Kidney (tissue), 14 donors: ENCODE data around the gene CFAP43. TPM values are rescaled to one million over a fixed set of nuclear protein-coding genes. Genes with fewer than 3 reads are reported as not detected.
A peak's percentile ranks its signal among the peaks of the same experiment; 100 is the strongest.

Experiments
- DNase-seq, 5 donors: peaks; one replicate each; pipeline ENCODE4 v3.0.0-alpha.2; 2013 to 2020
- FAIRE-seq: peaks from 2 replicates; lab custom pipeline; 2012; peaks lifted over from hg19 to GRCh38; lab: Jason Lieb, UNC
- H3K27ac ChIP-seq, 2 donors: one replicate each; pipeline ENCODE4 v1.7.0; 2013; ENCODE audit warnings: low read depth in 2 of 2, low read length in 2 of 2, inconsistent platforms in 1 of 2
- H3K27me3 ChIP-seq: one replicate; pipeline ENCODE4 v1.7.1; 2013; ENCODE audit warnings: low read length, inconsistent platforms; ENCODE audit not compliant: control insufficient read depth, insufficient read depth
- H3K36me3 ChIP-seq, 3 donors: one replicate each; pipeline versions ENCODE4 v1.7.0 to v1.7.1; 2013; ENCODE audit warnings: low read length in 3 of 3, control low read depth in 1 of 3, inconsistent platforms in 1 of 3; ENCODE audit not compliant: insufficient read depth in 3 of 3, control insufficient read depth in 2 of 3
- H3K4me1 ChIP-seq, 3 donors: one replicate each; pipeline versions ENCODE4 v1.7.0 to v1.7.1; 2013; ENCODE audit warnings: low read length in 3 of 3, inconsistent platforms in 1 of 3, low read depth in 1 of 3; ENCODE audit not compliant: control insufficient read depth in 2 of 3, insufficient read depth in 2 of 3
- H3K4me3 ChIP-seq, 3 donors: one replicate each; pipeline versions ENCODE4 v1.7.0 to v1.8.1; 2013; ENCODE audit warnings: low read length in 3 of 3, control low read depth in 1 of 3, inconsistent platforms in 1 of 3
- H3K9ac ChIP-seq, 3 donors: one replicate each; pipeline versions ENCODE4 v1.7.0 to v1.7.1; 2013; ENCODE audit warnings: low read length in 3 of 3, control low read depth in 1 of 3, inconsistent platforms in 1 of 3
- H3K9me3 ChIP-seq, 3 donors: one replicate each; pipeline versions ENCODE4 v1.7.0 to v1.7.1; 2013; ENCODE audit warnings: low read length in 3 of 3, control low read depth in 1 of 3, inconsistent platforms in 1 of 3; ENCODE audit not compliant: control insufficient read depth in 2 of 3, insufficient read depth in 1 of 3
- intact Hi-C: fragments of 100-400 bp; cut with DNase I; formaldehyde crosslinking; loops from one replicate; pipeline ENCODE4 v1.11.1; 2022
- polyA plus RNA-seq: library from polyadenylated mRNA; stranded (reverse); fragments of 350-450 nt; fragmentation: Illumina TruSeq; extraction: RNeasy Lipid Tissue Mini Kit (QIAGEN cat#74804); gene quantifications from one replicate; pipeline ENCODE4 v1.2.3, GENCODE V29; 2014; ENCODE audit warnings: low read depth, low replicate concordance; ENCODE audit not compliant: insufficient read depth
- total RNA-seq: library from RNA; stranded (reverse); fragmentation: NEBNext Ultra II Directional; extraction: Animal tissue kit (Norgen Biotek cat#: 25700); gene quantifications from one replicate; pipeline ENCODE4 v1.2.1, GENCODE V29; 2021
- TF ChIP-seq, protein P1 (sequence below): IDR thresholded peaks from 3 replicates; pipeline ENCODE4 v1.5.1; 2012; ENCODE audit warnings: mild to moderate bottlenecking, moderate library complexity, borderline replicate concordance; ENCODE audit not compliant: insufficient read depth; ENCODE audit errors: extremely low read depth
- donor health status: control.
- donor health status: control.
- donor health status: control.
- donor health status: control.
- donor health status: control.
- donor health status: DM: yes; HTN: yes; CAD: no.
- donor health status: Normal renal cell carcinoma (clear cell type).

The CFAP43 gene
- total and polyA plus RNA-seq, 2 donors from 2014 or later, result 3.1 to 7.2 TPM

DNA sequence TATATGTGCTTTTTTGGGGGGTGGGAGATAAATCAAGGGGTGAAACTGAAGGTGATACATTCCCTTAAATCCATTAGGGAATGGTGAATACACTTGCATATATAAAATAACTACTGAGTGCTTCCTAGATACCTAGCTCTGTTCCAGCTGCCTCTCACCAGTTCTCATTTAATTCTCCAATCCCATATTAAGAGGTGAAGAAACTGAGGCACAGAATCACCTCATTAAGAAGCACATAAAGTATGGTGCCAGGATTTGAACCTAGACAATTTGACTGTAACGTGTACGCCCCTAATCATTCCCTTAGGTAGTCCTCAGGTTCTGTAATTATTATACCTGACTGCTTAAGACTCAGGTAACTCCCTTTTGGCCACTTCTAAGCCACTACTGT lies 111.7 kb downstream of the CFAP43 start:
- H3K27me3 ChIP-seq, result no peaks in the 10 kb centered on the region
- peaks cover 2 to 10% (median 5%) of the 10 kb centered on the region in 3 donors for H3K4me1 ChIP-seq
- intact Hi-C loops, result no loop called here
- H3K27ac ChIP-seq, result peak overlapping the region; percentile 99
- peak overlapping the region; percentile 77 to 84 (median 82) for H3K4me3 ChIP-seq
- H3K9me3 ChIP-seq, result no peaks in the 10 kb centered on the region
- DNase-seq, result no peak
- no peaks in the 10 kb centered on the region for H3K36me3 ChIP-seq
- peak overlapping the region; percentile 72 to 91 (median 88) for H3K9ac ChIP-seq
- FAIRE-seq, result no peak
- TF ChIP-seq, protein P1, sequence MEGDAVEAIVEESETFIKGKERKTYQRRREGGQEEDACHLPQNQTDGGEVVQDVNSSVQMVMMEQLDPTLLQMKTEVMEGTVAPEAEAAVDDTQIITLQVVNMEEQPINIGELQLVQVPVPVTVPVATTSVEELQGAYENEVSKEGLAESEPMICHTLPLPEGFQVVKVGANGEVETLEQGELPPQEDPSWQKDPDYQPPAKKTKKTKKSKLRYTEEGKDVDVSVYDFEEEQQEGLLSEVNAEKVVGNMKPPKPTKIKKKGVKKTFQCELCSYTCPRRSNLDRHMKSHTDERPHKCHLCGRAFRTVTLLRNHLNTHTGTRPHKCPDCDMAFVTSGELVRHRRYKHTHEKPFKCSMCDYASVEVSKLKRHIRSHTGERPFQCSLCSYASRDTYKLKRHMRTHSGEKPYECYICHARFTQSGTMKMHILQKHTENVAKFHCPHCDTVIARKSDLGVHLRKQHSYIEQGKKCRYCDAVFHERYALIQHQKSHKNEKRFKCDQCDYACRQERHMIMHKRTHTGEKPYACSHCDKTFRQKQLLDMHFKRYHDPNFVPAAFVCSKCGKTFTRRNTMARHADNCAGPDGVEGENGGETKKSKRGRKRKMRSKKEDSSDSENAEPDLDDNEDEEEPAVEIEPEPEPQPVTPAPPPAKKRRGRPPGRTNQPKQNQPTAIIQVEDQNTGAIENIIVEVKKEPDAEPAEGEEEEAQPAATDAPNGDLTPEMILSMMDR, result no peak

DNA sequence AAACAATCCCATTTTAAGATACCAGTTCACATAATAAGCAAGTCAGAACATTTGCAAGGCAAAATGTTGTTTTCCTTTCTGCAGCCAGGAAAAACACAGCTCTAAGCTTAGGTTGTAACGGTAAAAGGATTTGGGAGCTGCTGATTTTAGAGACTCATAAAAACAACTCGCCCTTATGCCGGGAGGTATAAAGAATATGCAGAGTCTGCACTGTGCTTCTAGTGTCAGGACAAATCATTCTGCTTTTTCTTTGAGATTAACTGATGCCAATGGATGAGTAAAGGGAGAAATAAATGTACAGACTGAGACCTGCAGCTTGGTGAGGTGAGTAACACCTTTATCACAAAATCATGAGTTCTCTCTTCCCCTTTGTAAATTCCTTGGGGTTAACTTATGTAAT lies 112.2 kb downstream of the CFAP43 start:
- no peaks in the 10 kb centered on the region for H3K36me3 ChIP-seq
- H3K9me3 ChIP-seq, result no peaks in the 10 kb centered on the region
- FAIRE-seq (no peak), DNase-seq (peak in 2 of 5 donors; percentile 19 to 56)
- intact Hi-C loops, result no loop called here
- no peak overlapping the region for H3K4me3 ChIP-seq
- TF ChIP-seq, protein P1, result no peak
- no peak overlapping the region for H3K27ac ChIP-seq
- H3K4me1 ChIP-seq, result peaks cover 2 to 10% (median 5%) of the 10 kb centered on the region in 3 donors
- H3K27me3 ChIP-seq, result no peaks in the 10 kb centered on the region
- no peak overlapping the region for H3K9ac ChIP-seq

DNA sequence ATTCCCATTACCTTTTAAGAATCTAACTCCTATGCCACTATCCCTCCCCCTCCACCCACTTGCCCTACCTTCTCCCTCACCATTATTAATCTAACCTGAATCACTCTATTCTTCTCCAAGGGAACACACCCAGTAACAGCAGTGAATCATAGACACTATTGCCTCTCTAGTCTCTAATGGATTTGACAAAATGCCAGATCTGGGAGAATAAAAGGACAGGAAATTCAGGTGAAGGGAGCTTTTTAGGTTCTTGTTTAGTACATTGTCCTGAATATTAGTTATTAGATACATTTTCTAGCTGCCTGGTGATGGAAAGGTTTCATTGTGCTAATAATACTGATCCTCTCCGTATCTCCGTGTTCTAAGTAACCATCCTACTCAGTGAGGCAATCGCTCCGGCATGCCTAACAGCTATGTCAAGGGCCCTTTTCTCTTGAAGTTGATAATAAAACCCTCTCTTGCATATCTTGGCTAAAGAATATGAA lies 114.3 kb downstream of the CFAP43 start:
- no peak for DNase-seq
- FAIRE-seq, result no peak
- no peaks in the 10 kb centered on the region for H3K27me3 ChIP-seq
- no peaks in the 10 kb centered on the region for H3K9me3 ChIP-seq
- peaks cover 2 to 10% (median 5%) of the 10 kb centered on the region in 3 donors for H3K4me1 ChIP-seq
- intact Hi-C loops, result no loop called here
- no peak overlapping the region for H3K9ac ChIP-seq
- TF ChIP-seq, protein P1, result no peak
- no peak overlapping the region for H3K4me3 ChIP-seq
- no peaks in the 10 kb centered on the region for H3K36me3 ChIP-seq
- H3K27ac ChIP-seq, result no peak overlapping the region
